H1 (cell line): Measurements from ENCODE around the gene B3GLCT.

Experiments used
- GABPA ChIP-seq: IDR thresholded peaks from 2 replicates; pipeline ENCODE4 v1.6.1; 2011; ENCODE audit warnings: mild to moderate bottlenecking, low read length, moderate library complexity, borderline replicate concordance; ENCODE audit not compliant: insufficient read depth
- POLR2AphosphoS5 ChIP-seq: IDR thresholded peaks from 2 replicates; pipeline ENCODE4 v1.6.1; 2011; ENCODE audit warnings: low read depth, low read length
- TF ChIP-seq, protein P1 (sequence below), 3 experiments: IDR thresholded peaks; 1 replicate in 2 of 3; 2 replicates in 1 of 3; pipeline versions ENCODE4 v1.5.1 to v1.6.1; 2011; ENCODE audit warnings: low read length in 3 of 3, mild to moderate bottlenecking in 3 of 3, inconsistent platforms in 2 of 3, low read depth in 1 of 3, moderate library complexity in 1 of 3; ENCODE audit not compliant: insufficient read depth in 1 of 3; ENCODE audit errors: control extremely low read depth in 1 of 3

DNA sequence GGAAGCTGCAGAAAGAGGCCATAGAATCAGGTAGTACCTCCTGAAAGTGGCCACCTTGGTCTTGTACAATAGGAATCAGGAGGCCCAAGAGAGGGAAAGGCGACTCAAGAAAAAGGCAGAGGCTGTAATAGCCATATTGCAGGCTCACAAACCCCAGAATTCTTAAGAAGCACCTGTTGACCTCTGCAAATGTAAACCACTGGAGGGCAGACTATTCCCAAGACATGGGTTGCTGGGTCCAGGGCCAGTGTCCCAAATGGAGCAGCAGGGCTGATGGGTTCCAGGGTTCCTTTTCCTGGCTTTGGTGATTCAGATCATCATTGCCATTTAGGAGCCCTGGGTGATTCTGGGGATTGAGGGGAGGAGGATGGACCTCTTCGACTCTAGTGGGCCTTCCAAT, 167.6 kb downstream of the B3GLCT start:
- TF ChIP-seq, protein P1, sequence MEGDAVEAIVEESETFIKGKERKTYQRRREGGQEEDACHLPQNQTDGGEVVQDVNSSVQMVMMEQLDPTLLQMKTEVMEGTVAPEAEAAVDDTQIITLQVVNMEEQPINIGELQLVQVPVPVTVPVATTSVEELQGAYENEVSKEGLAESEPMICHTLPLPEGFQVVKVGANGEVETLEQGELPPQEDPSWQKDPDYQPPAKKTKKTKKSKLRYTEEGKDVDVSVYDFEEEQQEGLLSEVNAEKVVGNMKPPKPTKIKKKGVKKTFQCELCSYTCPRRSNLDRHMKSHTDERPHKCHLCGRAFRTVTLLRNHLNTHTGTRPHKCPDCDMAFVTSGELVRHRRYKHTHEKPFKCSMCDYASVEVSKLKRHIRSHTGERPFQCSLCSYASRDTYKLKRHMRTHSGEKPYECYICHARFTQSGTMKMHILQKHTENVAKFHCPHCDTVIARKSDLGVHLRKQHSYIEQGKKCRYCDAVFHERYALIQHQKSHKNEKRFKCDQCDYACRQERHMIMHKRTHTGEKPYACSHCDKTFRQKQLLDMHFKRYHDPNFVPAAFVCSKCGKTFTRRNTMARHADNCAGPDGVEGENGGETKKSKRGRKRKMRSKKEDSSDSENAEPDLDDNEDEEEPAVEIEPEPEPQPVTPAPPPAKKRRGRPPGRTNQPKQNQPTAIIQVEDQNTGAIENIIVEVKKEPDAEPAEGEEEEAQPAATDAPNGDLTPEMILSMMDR (IDR thresholded peaks at IDR 0.05; ENCODE audit: control extremely low read depth in 1 of 3, insufficient read depth in 1 of 3, low read depth in 1 of 3, low read length in 3 of 3) = peak in 2 of 3 experiments; percentile 21 to 30; a peak in 2 of 4 replicates
- TF ChIP-seq POLR2AphosphoS5 (no peak), GABPA (no peak)
